Psoas muscle (tissue), 8 donors: Measurements from ENCODE around the gene B3GALNT1. TPM values are rescaled to one million over a fixed set of nuclear protein-coding genes. Genes with fewer than 3 reads are reported as not detected.
A peak's percentile ranks its signal among the peaks of the same experiment; 100 is the strongest.
"Not testable (repeated sequence)": the region's sequence is repeated elsewhere in the genome, so short reads cannot be mapped to it uniquely, and the experiment has no call there.

Experiments used
- ATAC-seq, 4 donors: fragments of 200-7000 bp; cut with Tn5 transposase; one replicate each; pipeline ENCODE4 v1.9.1; 2020; ENCODE audit warnings: moderate library complexity in 3 of 4, mild to moderate bottlenecking in 2 of 4
- DNase-seq, 2 donors: peaks; one replicate each; pipeline ENCODE4 v3.0.0-alpha.2; 2020
- H3K27ac ChIP-seq: fragments of 200-600 bp; one replicate; pipeline ENCODE4 v1.8.0; 2022
- H3K27me3 ChIP-seq, 3 donors: fragments of 200-600 bp in 1 of 3; one replicate each; pipeline versions ENCODE4 v1.6.1 to v1.8.0; 2013 to 2022; ENCODE audit warnings: low read length in 2 of 3, mild to moderate bottlenecking in 2 of 3, moderate library complexity in 1 of 3; ENCODE audit not compliant: insufficient read depth in 3 of 3
- H3K36me3 ChIP-seq, 2 donors: fragments of 200-600 bp in 1 of 2; one replicate each; pipeline versions ENCODE4 v1.6.1 to v1.8.0; 2013 to 2022; ENCODE audit warnings: low read depth in 1 of 2, mild to moderate bottlenecking in 1 of 2, moderate library complexity in 1 of 2; ENCODE audit not compliant: insufficient read depth in 1 of 2
- H3K4me1 ChIP-seq: fragments of 200-600 bp; one replicate; pipeline ENCODE4 v1.8.0; 2022
- H3K4me3 ChIP-seq: fragments of 200-600 bp; one replicate; pipeline ENCODE4 v1.8.0; 2022; ENCODE audit warnings: mild to moderate bottlenecking
- H3K9me3 ChIP-seq: fragments of 200-600 bp; one replicate; pipeline ENCODE4 v1.8.0; 2022
- CTCF ChIP-seq: fragments of 200-600 bp; IDR thresholded peaks from one replicate; pipeline ENCODE4 v1.8.0; 2022; ENCODE audit warnings: antibody characterized with exemption
- WGBS, 3 donors: extraction: QIAGEN DNeasy Blood & Tissue Kit; methylation state at CpG; one replicate each; pipeline versions ENCODE4 v1.1.6 to v1.1.7; 2013; 5-methylcytosine and 5-hydroxymethylcytosine counted together
- intact Hi-C, 2 donors: fragments of 100-400 bp; cut with DNase I; formaldehyde crosslinking; loops; one replicate each; pipeline versions ENCODE4 v1.11.0 to v1.14.2; 2022
- polyA plus RNA-seq, 3 donors: library from polyadenylated mRNA; stranded (reverse); fragments of 200-250 nt; gene quantifications; one replicate each; pipeline ENCODE4 v1.2.3, GENCODE V29; 2013
- total RNA-seq, 4 donors: library from RNA; stranded (reverse); fragmentation: NEBNext Ultra II Directional in 2 of 4; extraction: Animal tissue kit (Norgen Biotek cat#: 25700) in 2 of 4; gene quantifications; one replicate each; pipeline versions ENCODE4 v1.2.1 to v1.2.4, GENCODE V29; 2021 to 2023
- donor health status: healthy with polysubstance abuse.
- donor health status: DM: no; HTN: no; CAD: no; lungs with moderate emphysema.
- donor health status: Bipolar disorder and iron deficiency.
- donor health status: healthy.
- donor health status: DM: yes; HTN: yes; CAD: no.
- donor health status: DM: no; HTN: no; CAD: no.
- donor health status: DM: no; HTN: no; CAD: no.
- donor health status: DM: yes; HTN: yes; CAD: no.

Gene B3GALNT1
- total and polyA plus RNA-seq, 7 donors = 0.35 to 2.0 (median 0.74) TPM

DNA sequence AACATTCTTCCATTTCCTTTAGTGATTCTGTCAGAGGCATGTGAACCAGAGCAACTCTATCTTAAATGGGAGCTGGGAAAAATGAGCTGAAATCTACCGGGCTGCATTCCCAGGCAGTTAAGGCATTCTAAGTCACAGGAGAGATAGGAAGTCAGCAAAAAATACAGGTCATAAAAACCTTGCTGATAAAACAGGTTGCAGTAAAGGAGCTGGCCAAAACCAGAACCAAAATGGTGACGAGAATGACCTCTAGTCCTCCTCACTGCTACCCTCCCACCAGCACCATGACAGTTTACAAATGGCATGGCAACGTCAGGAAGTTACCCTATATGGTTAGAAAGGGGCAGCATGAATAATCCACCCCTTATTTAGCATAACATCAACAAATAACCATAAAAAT is 66.4 kb downstream of the B3GALNT1 start:
- H3K4me1 ChIP-seq = no peaks in the 10 kb centered on the region
- no peak overlapping the region for H3K27ac ChIP-seq
- intact Hi-C loops = no loop called here
- no peak for TF ChIP-seq CTCF
- no peaks in the 10 kb centered on the region for H3K27me3 ChIP-seq
- DNase-seq (no peak), ATAC-seq (no peak)
- 74 to 78% (median 76%) methylated on average over 3 of the region's 3 CpGs for WGBS, 3 donors
- H3K9me3 ChIP-seq = no peaks in the 10 kb centered on the region
- no peaks in the 10 kb centered on the region for H3K36me3 ChIP-seq
- no peak overlapping the region for H3K4me3 ChIP-seq

GRCh38 chr3:161035711-161036110 is 69.4 kb downstream of the B3GALNT1 start:
- peaks cover 6% of the 10 kb centered on the region for H3K9me3 ChIP-seq
- no peaks in the 10 kb centered on the region for H3K36me3 ChIP-seq
- no peak overlapping the region for H3K27ac ChIP-seq
- no peaks in the 10 kb centered on the region for H3K27me3 ChIP-seq
- ATAC-seq (peak in 1 of 4 donors; percentile 30), DNase-seq (no peak)
- intact Hi-C loops = no loop called here
- TF ChIP-seq CTCF = no peak
- WGBS, 3 donors = 59 to 65% (median 62%) methylated on average over 2 of the region's 2 CpGs
- H3K4me1 ChIP-seq = no peaks in the 10 kb centered on the region
- no peak overlapping the region for H3K4me3 ChIP-seq

- WGBS, 3 donors = 72 to 84% (median 73%) methylated on average over 5 of the region's 5 CpGs
- intact Hi-C loops = not testable (repeated sequence)
Measured at GRCh38 chr3:161034913-161035550, 70.1 kb downstream of the B3GALNT1 start.

More at GRCh38 chr3:161034913-161035550, 70.1 kb downstream of the B3GALNT1 start:
- H3K9me3 ChIP-seq, H3K4me3 ChIP-seq, H3K4me1 ChIP-seq, H3K27me3 ChIP-seq, ATAC-seq, H3K36me3 ChIP-seq, DNase-seq, H3K27ac ChIP-seq: not testable (repeated sequence)

Other genes with a start within 250 kb of the B3GALNT1 start
- 10 to 100 TPM; 29.5 to 53.4 (median 39.6) TPM for gene NMD3, start 116.0 kb upstream of the B3GALNT1 start, total RNA-seq
- gene NMD3, start 116.0 kb upstream of the B3GALNT1 start, polyA plus RNA-seq = 10 to 100 TPM; 19.1 to 30.7 (median 21.5) TPM